HEK293 (cell line): ENCODE measurements around the gene PLEKHA3.
A peak's percentile ranks its signal among the peaks of the same experiment; 100 is the strongest.

Experiments used
- CTCF ChIA-PET: fragments of 350-600 bp; formaldehyde crosslinking; extraction: SDS; loops from one replicate; lab custom pipeline; 2021; ENCODE audit warnings: antibody characterized with exemption; lab: Yijun Ruan, JAX
- POLR2A ChIA-PET: fragments of 300-600 bp; formaldehyde crosslinking; extraction: SDS; loops from one replicate; lab custom pipeline; 2020; ENCODE audit warnings: antibody characterized with exemption, inconsistent platforms; lab: Yijun Ruan, JAX
- H3K27ac ChIP-seq: fragments of 200-500 bp; sonication (Bioruptor generic); 2 replicates; pipeline ENCODE4 v1.5.1; 2014; ENCODE audit warnings: low read depth, low read length, control low read depth, inconsistent platforms; ENCODE audit errors: extremely low read depth
- H3K36me3 ChIP-seq, 2 experiments: fragments of 200-500 bp in 1 of 2; sonication (Bioruptor generic) in 1 of 2; 1 replicate in 1 of 2; 2 replicates in 1 of 2; pipeline ENCODE4 v1.5.1; 2014 to 2017; ENCODE audit warnings: inconsistent platforms in 2 of 2, low read length in 2 of 2; ENCODE audit not compliant: control insufficient read depth in 2 of 2, insufficient read depth in 1 of 2
- H3K4me1 ChIP-seq: fragments of 200-500 bp; sonication (Bioruptor generic); 2 replicates; pipeline ENCODE4 v1.5.1; 2014; ENCODE audit warnings: mild to moderate bottlenecking, low read length, inconsistent platforms; ENCODE audit not compliant: control insufficient read depth, insufficient read depth
- H3K4me3 ChIP-seq: 2 replicates; pipeline ENCODE4 v1.5.1; 2011; ENCODE audit warnings: low read depth, mild to moderate bottlenecking, control low read depth, low read length, moderate library complexity
- H3K9me3 ChIP-seq: fragments of 200-500 bp; sonication (Bioruptor generic); 2 replicates; pipeline ENCODE4 v1.5.1; 2014; ENCODE audit warnings: low read depth, low read length, inconsistent platforms; ENCODE audit not compliant: control insufficient read depth, insufficient read depth
- BCL11A ChIP-seq: fragments of 450-650 bp; formaldehyde crosslinking; IDR thresholded peaks from 2 replicates; pipeline ENCODE4 v1.5.1; 2016; ENCODE audit warnings: low read depth, missing biosample characterization, missing genetic modification characterization
- HOXD13 ChIP-seq: sonication (generic); formaldehyde crosslinking; IDR thresholded peaks from 2 replicates; pipeline ENCODE4 v1.8.0; 2022; ENCODE audit warnings: missing genetic modification reagents, borderline replicate concordance
- MYNN ChIP-seq: fragments of 450-650 bp; formaldehyde crosslinking; IDR thresholded peaks from 2 replicates; pipeline ENCODE4 v1.5.1; 2016; ENCODE audit warnings: missing biosample characterization, missing genetic modification characterization, borderline replicate concordance
- PRDM2 ChIP-seq: fragments of 450-650 bp; formaldehyde crosslinking; IDR thresholded peaks from 2 replicates; pipeline ENCODE4 v1.5.1; 2016; ENCODE audit warnings: missing biosample characterization, missing genetic modification characterization, borderline replicate concordance
- TCF7L2 ChIP-seq: IDR thresholded peaks from 2 replicates; pipeline ENCODE4 v1.6.1; 2011; ENCODE audit warnings: low read depth, mild to moderate bottlenecking, inconsistent platforms, low read length, moderate library complexity, borderline replicate concordance
- ZIC2 ChIP-seq: fragments of 450-650 bp; formaldehyde crosslinking; IDR thresholded peaks from 2 replicates; pipeline ENCODE4 v1.5.1; 2016; ENCODE audit warnings: missing biosample characterization, missing genetic modification characterization
- ZNF10 ChIP-seq: fragments of 450-650 bp; formaldehyde crosslinking; IDR thresholded peaks from 2 replicates; pipeline ENCODE4 v1.5.1; 2017; ENCODE audit warnings: missing biosample characterization, missing genetic modification characterization
- ZNF114 ChIP-seq: fragments of 450-650 bp; formaldehyde crosslinking; IDR thresholded peaks from 2 replicates; pipeline ENCODE4 v1.5.0; 2017; ENCODE audit warnings: missing biosample characterization, missing genetic modification characterization
- ZNF146 ChIP-seq: fragments of 450-650 bp; formaldehyde crosslinking; IDR thresholded peaks from 2 replicates; pipeline ENCODE4 v1.5.1; 2016; ENCODE audit warnings: missing biosample characterization, missing genetic modification characterization
- ZNF184 ChIP-seq: fragments of 450-650 bp; IDR thresholded peaks from 2 replicates; pipeline ENCODE4 v1.5.1; 2018; ENCODE audit warnings: missing biosample characterization, mild to moderate bottlenecking, missing genetic modification characterization
- ZNF202 ChIP-seq: fragments of 450-650 bp; formaldehyde crosslinking; IDR thresholded peaks from 2 replicates; pipeline ENCODE4 v1.5.1; 2016; ENCODE audit warnings: missing biosample characterization, missing genetic modification characterization, borderline replicate concordance
- ZNF335 ChIP-seq: fragments of 450-650 bp; formaldehyde crosslinking; conservative IDR thresholded peaks from 2 replicates; pipeline ENCODE4 v1.5.1; 2016; ENCODE audit warnings: missing biosample characterization, missing genetic modification characterization
- ZNF341 ChIP-seq: fragments of 450-650 bp; formaldehyde crosslinking; IDR thresholded peaks from 2 replicates; pipeline ENCODE4; 2016; ENCODE audit warnings: low read depth, missing biosample characterization, missing genetic modification characterization
- ZNF433 ChIP-seq: fragments of 450-650 bp; formaldehyde crosslinking; IDR thresholded peaks from 2 replicates; pipeline ENCODE4 v1.5.1; 2016; ENCODE audit warnings: missing biosample characterization, missing genetic modification characterization, low read depth
- ZNF514 ChIP-seq: fragments of 450-650 bp; formaldehyde crosslinking; IDR thresholded peaks from 2 replicates; pipeline ENCODE4 v1.5.1; 2016; ENCODE audit warnings: missing biosample characterization, missing genetic modification characterization
- ZNF629 ChIP-seq: fragments of 450-650 bp; formaldehyde crosslinking; IDR thresholded peaks from 2 replicates; pipeline ENCODE4 v1.5.1; 2017; ENCODE audit warnings: missing biosample characterization, missing genetic modification characterization
- ZNF654 ChIP-seq: fragments of 450-650 bp; formaldehyde crosslinking; IDR thresholded peaks from 2 replicates; pipeline ENCODE4 v1.5.1; 2016; ENCODE audit warnings: low read depth, missing biosample characterization, missing genetic modification characterization
- ZNF76 ChIP-seq: fragments of 450-650 bp; formaldehyde crosslinking; IDR thresholded peaks from 2 replicates; pipeline ENCODE4; 2016; ENCODE audit warnings: low read depth, missing biosample characterization, missing genetic modification characterization, borderline replicate concordance
- ZNF843 ChIP-seq: fragments of 450-650 bp; formaldehyde crosslinking; IDR thresholded peaks from 2 replicates; pipeline ENCODE4 v1.5.1; 2016; ENCODE audit warnings: missing biosample characterization, missing genetic modification characterization
- ZSCAN23 ChIP-seq: fragments of 450-650 bp; formaldehyde crosslinking; IDR thresholded peaks from 2 replicates; pipeline ENCODE4 v1.5.1; 2016; ENCODE audit warnings: missing biosample characterization, missing genetic modification characterization
- TF ChIP-seq, protein P1 (sequence below): IDR thresholded peaks from 2 replicates; pipeline ENCODE4 v1.6.1; 2011; ENCODE audit warnings: mild to moderate bottlenecking, low read depth, low read length, borderline replicate concordance
- TF ChIP-seq, protein P2 (sequence below): fragments of 450-650 bp; formaldehyde crosslinking; IDR thresholded peaks from 2 replicates; pipeline ENCODE4 v1.5.1; 2016; ENCODE audit warnings: missing biosample characterization, missing genetic modification characterization
- TF ChIP-seq, protein P3 (sequence below): fragments of 450-650 bp; IDR thresholded peaks from 2 replicates; pipeline ENCODE4 v1.5.1; 2018; ENCODE audit warnings: missing biosample characterization, mild to moderate bottlenecking, missing genetic modification characterization
- TF ChIP-seq, protein P4 (sequence below): fragments of 450-650 bp; formaldehyde crosslinking; IDR thresholded peaks from 2 replicates; pipeline ENCODE4 v1.5.1; 2016; ENCODE audit warnings: missing biosample characterization, missing genetic modification characterization, borderline replicate concordance

The PLEKHA3 gene

GRCh38 chr2:178478130-178478438 is 2.2 kb upstream of the PLEKHA3 start (continued):
- TF ChIP-seq, protein P1, sequence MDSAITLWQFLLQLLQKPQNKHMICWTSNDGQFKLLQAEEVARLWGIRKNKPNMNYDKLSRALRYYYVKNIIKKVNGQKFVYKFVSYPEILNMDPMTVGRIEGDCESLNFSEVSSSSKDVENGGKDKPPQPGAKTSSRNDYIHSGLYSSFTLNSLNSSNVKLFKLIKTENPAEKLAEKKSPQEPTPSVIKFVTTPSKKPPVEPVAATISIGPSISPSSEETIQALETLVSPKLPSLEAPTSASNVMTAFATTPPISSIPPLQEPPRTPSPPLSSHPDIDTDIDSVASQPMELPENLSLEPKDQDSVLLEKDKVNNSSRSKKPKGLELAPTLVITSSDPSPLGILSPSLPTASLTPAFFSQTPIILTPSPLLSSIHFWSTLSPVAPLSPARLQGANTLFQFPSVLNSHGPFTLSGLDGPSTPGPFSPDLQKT: no peak
- TF ChIP-seq ZIC2: no peak
- no peak for TF ChIP-seq ZNF843 (tag by site-specific recombination)
- TF ChIP-seq, protein P2, sequence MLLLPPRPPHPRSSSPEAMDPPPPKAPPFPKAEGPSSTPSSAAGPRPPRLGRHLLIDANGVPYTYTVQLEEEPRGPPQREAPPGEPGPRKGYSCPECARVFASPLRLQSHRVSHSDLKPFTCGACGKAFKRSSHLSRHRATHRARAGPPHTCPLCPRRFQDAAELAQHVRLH (tag by site-specific recombination): no peak
- TF ChIP-seq ZNF184 (tag by site-specific recombination): no peak
- no peak for TF ChIP-seq ZSCAN23 (tag by site-specific recombination)
- TF ChIP-seq ZNF10 (tag by site-specific recombination): no peak
- TF ChIP-seq, all 188 proteins: peak for 0

DNA sequence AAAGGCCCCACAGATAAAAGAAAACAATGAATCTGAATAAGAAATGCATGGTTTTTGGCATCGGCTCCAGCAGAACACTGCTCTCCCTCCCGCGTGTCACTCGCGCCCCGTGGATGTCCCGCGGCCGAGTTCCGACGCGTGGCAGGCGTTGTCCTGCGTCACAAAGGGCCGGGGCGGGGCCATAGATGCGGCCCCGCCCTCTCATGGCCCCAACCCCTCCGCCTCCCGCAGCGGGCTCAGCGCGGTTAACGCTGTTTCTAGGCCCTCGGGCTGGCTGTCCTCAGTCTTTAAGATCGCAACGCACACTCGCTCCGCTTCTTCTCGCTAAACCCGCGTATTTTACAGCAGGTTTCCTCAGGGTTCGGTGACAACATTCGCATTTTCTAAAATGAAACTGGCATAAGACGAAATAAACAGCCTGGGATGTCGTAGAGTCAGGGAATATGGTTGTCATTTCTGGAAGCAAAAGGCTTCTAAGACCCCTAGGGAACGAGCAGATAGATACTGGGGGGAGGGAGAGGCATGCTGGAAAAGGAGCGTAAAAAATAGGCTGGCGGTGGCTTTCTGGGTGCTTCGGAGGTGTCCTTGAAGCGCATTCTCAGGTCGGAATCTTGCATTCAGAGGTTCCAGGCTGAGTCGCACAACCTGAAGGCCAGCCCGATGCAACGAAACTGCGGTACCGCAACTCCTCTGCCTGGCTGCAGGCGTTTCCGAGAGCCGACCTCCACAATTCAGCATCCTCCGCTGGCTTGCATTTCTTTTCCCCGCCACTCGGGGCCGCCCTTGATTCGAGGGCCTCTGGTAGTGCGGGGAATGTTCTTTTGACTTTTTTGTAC is 1.6 kb upstream of the PLEKHA3 start, which contains the start of gene FKBP7:
TSS of gene FKBP7 (minus strand) at position 162 of the 836 bp plus-strand sequence. CDS start at position 61, 101 bp downstream.
- H3K9me3 ChIP-seq: no peaks in the 10 kb centered on the region
- no peaks in the 10 kb centered on the region for H3K36me3 ChIP-seq
- ChIA-PET POLR2A (no interaction called here), CTCF (interaction anchor here (1.1 kb wide), 1 partner anchor 11 kb away, joined by 3 read pairs; no protein-coding TSS in a partner anchor)
- H3K4me1 ChIP-seq: no peaks in the 10 kb centered on the region
- H3K4me3 ChIP-seq: peak within 1 kb of the TSS; percentile 65
- H3K27ac ChIP-seq: peak within 1 kb of the TSS; percentile 74
- TF ChIP-seq MYNN (tag by site-specific recombination) (no peak), ZNF433 (tag by site-specific recombination) (no peak), HOXD13 (CRISPR knock-in tag) (no peak), TCF7L2 (no peak), ZNF76 (tag by site-specific recombination) (no peak), ZNF341 (tag by site-specific recombination) (peak; percentile 54; the same call in 1 of the 2 replicates), ZNF146 (tag by site-specific recombination) (peak; percentile 73; the same call in 1 of the 2 replicates), ZNF202 (tag by site-specific recombination) (no peak), ZNF629 (tag by site-specific recombination) (peak; percentile 88), ZNF335 (tag by site-specific recombination) (peak; percentile 96), ZNF114 (tag by site-specific recombination) (no peak), ZSCAN23 (tag by site-specific recombination) (no peak), PRDM2 (tag by site-specific recombination) (no peak), ZNF514 (tag by site-specific recombination) (no peak), ZNF654 (peak; percentile 66), BCL11A (no peak)
- TF ChIP-seq, protein P3, sequence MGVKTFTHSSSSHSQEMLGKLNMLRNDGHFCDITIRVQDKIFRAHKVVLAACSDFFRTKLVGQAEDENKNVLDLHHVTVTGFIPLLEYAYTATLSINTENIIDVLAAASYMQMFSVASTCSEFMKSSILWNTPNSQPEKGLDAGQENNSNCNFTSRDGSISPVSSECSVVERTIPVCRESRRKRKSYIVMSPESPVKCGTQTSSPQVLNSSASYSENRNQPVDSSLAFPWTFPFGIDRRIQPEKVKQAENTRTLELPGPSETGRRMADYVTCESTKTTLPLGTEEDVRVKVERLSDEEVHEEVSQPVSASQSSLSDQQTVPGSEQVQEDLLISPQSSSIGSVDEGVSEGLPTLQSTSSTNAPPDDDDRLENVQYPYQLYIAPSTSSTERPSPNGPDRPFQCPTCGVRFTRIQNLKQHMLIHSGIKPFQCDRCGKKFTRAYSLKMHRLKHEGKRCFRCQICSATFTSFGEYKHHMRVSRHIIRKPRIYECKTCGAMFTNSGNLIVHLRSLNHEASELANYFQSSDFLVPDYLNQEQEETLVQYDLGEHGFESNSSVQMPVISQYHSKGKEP (tag by site-specific recombination): peak; percentile 88
- TF ChIP-seq, protein P4, sequence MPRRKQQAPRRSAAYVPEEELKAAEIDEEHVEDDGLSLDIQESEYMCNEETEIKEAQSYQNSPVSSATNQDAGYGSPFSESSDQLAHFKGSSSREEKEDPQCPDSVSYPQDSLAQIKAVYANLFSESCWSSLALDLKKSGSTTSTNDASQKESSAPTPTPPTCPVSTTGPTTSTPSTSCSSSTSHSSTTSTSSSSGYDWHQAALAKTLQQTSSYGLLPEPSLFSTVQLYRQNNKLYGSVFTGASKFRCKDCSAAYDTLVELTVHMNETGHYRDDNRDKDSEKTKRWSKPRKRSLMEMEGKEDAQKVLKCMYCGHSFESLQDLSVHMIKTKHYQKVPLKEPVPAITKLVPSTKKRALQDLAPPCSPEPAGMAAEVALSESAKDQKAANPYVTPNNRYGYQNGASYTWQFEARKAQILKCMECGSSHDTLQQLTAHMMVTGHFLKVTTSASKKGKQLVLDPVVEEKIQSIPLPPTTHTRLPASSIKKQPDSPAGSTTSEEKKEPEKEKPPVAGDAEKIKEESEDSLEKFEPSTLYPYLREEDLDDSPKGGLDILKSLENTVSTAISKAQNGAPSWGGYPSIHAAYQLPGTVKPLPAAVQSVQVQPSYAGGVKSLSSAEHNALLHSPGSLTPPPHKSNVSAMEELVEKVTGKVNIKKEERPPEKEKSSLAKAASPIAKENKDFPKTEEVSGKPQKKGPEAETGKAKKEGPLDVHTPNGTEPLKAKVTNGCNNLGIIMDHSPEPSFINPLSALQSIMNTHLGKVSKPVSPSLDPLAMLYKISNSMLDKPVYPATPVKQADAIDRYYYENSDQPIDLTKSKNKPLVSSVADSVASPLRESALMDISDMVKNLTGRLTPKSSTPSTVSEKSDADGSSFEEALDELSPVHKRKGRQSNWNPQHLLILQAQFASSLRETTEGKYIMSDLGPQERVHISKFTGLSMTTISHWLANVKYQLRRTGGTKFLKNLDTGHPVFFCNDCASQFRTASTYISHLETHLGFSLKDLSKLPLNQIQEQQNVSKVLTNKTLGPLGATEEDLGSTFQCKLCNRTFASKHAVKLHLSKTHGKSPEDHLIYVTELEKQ (tag by site-specific recombination): no peak
